ENCODE measurements around the gene GAPDH.

DNA sequence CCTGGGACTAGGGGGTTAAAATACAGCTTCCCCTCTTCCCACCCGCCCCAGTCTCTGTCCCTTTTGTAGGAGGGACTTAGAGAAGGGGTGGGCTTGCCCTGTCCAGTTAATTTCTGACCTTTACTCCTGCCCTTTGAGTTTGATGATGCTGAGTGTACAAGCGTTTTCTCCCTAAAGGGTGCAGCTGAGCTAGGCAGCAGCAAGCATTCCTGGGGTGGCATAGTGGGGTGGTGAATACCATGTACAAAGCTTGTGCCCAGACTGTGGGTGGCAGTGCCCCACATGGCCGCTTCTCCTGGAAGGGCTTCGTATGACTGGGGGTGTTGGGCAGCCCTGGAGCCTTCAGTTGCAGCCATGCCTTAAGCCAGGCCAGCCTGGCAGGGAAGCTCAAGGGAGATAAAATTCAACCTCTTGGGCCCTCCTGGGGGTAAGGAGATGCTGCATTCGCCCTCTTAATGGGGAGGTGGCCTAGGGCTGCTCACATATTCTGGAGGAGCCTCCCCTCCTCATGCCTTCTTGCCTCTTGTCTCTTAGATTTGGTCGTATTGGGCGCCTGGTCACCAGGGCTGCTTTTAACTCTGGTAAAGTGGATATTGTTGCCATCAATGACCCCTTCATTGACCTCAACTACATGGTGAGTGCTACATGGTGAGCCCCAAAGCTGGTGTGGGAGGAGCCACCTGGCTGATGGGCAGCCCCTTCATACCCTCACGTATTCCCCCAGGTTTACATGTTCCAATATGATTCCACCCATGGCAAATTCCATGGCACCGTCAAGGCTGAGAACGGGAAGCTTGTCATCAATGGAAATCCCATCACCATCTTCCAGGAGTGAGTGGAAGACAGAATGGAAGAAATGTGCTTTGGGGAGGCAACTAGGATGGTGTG, 1.9 kb downstream of the GAPDH start:
- TF ChIP-seq, protein P1, sequence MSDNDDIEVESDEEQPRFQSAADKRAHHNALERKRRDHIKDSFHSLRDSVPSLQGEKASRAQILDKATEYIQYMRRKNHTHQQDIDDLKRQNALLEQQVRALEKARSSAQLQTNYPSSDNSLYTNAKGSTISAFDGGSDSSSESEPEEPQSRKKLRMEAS (IDR thresholded peaks at IDR 0.05; ENCODE audit: low read depth, low read length), result no peak
- peak; percentile 6 for TF ChIP-seq POLR2A (IDR thresholded peaks at IDR 0.05; ENCODE audit: extremely low read depth, insufficient read length)
- TF ChIP-seq, protein P2, sequence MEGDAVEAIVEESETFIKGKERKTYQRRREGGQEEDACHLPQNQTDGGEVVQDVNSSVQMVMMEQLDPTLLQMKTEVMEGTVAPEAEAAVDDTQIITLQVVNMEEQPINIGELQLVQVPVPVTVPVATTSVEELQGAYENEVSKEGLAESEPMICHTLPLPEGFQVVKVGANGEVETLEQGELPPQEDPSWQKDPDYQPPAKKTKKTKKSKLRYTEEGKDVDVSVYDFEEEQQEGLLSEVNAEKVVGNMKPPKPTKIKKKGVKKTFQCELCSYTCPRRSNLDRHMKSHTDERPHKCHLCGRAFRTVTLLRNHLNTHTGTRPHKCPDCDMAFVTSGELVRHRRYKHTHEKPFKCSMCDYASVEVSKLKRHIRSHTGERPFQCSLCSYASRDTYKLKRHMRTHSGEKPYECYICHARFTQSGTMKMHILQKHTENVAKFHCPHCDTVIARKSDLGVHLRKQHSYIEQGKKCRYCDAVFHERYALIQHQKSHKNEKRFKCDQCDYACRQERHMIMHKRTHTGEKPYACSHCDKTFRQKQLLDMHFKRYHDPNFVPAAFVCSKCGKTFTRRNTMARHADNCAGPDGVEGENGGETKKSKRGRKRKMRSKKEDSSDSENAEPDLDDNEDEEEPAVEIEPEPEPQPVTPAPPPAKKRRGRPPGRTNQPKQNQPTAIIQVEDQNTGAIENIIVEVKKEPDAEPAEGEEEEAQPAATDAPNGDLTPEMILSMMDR (IDR thresholded peaks at IDR 0.05; ENCODE audit: low read depth, low read length), result no peak
- TF ChIP-seq MYC (IDR thresholded peaks at IDR 0.05; ENCODE audit: low read depth, low read length), result no peak

All from NB4 (cell line).